PFSK-1 (cell line): ENCODE results near the gene MPZL1.

Experiments used
- POLR2AphosphoS5 ChIP-seq: IDR thresholded peaks from 2 replicates; pipeline ENCODE4 v1.6.1; 2012; ENCODE audit warnings: low read depth, mild to moderate bottlenecking, control low read depth, low read length, moderate library complexity
- REST ChIP-seq, 2 experiments: IDR thresholded peaks; 2 replicates each; pipeline versions ENCODE4 v1.6.1 to v1.8.0; 2011 to 2012; ENCODE audit warnings: low read depth in 2 of 2, low read length in 2 of 2, control low read depth in 1 of 2, inconsistent platforms in 1 of 2, mild to moderate bottlenecking in 1 of 2, moderate library complexity in 1 of 2; ENCODE audit not compliant: insufficient read depth in 1 of 2
- SIN3A ChIP-seq: IDR thresholded peaks from 2 replicates; pipeline ENCODE4 v1.6.1; 2012; ENCODE audit warnings: mild to moderate bottlenecking, low read length, moderate library complexity, borderline replicate concordance; ENCODE audit not compliant: insufficient read depth
- TAF1 ChIP-seq: IDR thresholded peaks from 2 replicates; pipeline ENCODE4 v1.6.1; 2012; ENCODE audit warnings: low read length, control low read depth, borderline replicate concordance; ENCODE audit not compliant: insufficient read depth

DNA sequence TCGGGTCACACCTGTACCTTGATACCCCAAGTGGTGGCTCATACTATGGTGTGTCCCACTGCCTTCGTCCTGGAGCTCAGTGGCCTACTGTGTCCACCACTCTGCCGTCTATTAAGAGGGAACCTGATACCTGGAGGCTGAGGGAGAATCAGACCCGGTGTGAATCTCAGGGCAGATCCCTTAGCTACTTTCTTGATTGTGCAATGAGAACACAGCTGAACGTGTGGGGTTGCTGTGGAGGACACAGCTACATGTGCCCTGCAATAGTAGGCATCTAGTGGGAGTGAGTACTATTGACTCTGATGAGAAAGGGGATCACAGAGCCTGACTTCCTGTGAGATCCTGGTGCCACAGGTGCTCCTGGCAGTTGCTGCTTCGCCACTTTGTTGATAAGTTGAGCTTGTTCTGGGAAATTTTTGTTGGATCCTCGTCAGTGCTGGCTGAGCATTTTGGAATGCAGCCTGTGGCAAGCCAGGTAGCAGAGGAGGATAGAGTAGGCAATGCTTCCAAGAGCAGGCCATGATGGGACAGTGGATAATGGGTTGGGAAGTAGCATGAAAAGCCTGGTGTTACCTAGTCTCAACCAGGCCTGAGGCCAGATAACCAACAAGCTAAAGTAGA lies 28.2 kb upstream of the MPZL1 start:
- TF ChIP-seq REST (IDR thresholded peaks at IDR 0.05; ENCODE audit: insufficient read depth in 1 of 2, low read depth in 2 of 2, low read length in 2 of 2) (no peak), POLR2AphosphoS5 (no peak), TAF1 (no peak), SIN3A (no peak)
